ENCODE measurements around the gene PGRMC2.
A peak's percentile ranks its signal among the peaks of the same experiment; 100 is the strongest.

PGRMC2 gene

GRCh38 chr4:128328106-128328505 lies 40.5 kb upstream of the PGRMC2 start:
- no peak overlapping the region for H3K4me3 ChIP-seq (ENCODE audit: low read depth, low read length)
- DNase-seq (ENCODE audit: low read depth), result no peak
- no peak for TF ChIP-seq CTCF (conservative IDR thresholded peaks at IDR 0.05; ENCODE audit: low read depth, low read length)

GRCh38 chr4:128323401-128323800 lies 35.8 kb upstream of the PGRMC2 start:
- TF ChIP-seq CTCF (conservative IDR thresholded peaks at IDR 0.05; ENCODE audit: low read depth, low read length), result no peak
- H3K4me3 ChIP-seq (ENCODE audit: low read depth, low read length), result no peak overlapping the region
- no peak for DNase-seq (ENCODE audit: low read depth)

- no peak overlapping the region for H3K4me3 ChIP-seq (ENCODE audit: low read depth, low read length)
- peak; percentile 84 for DNase-seq (ENCODE audit: low read depth)
- no peak for TF ChIP-seq CTCF (conservative IDR thresholded peaks at IDR 0.05; ENCODE audit: low read depth, low read length)
These were observed 35.4 kb upstream of the PGRMC2 start for GRCh38 chr4:128322986-128323385.

- DNase-seq (ENCODE audit: low read depth), result peak; percentile 33
- TF ChIP-seq CTCF (conservative IDR thresholded peaks at IDR 0.05; ENCODE audit: low read depth, low read length), result no peak
- no peak overlapping the region for H3K4me3 ChIP-seq (ENCODE audit: low read depth, low read length)
These were observed 34.7 kb upstream of the PGRMC2 start for GRCh38 chr4:128322311-128322710.

- no peak overlapping the region for H3K4me3 ChIP-seq (ENCODE audit: low read depth, low read length)
- no peak for TF ChIP-seq CTCF (conservative IDR thresholded peaks at IDR 0.05; ENCODE audit: low read depth, low read length)
- no peak for DNase-seq (ENCODE audit: low read depth)
These were observed 33.0 kb upstream of the PGRMC2 start for GRCh38 chr4:128320656-128321055.

GRCh38 chr4:128315756-128316520 lies 28.3 kb upstream of the PGRMC2 start:
- TF ChIP-seq CTCF (conservative IDR thresholded peaks at IDR 0.05; ENCODE audit: low read depth, low read length), result no peak
- no peak overlapping the region for H3K4me3 ChIP-seq (ENCODE audit: low read depth, low read length)
- peak; percentile 40 for DNase-seq (ENCODE audit: low read depth)
